AG04449 (cell line): ENCODE data around the gene NEDD8.

Experiments used
- CTCF ChIA-PET: fragments of 350-600 bp; formaldehyde crosslinking; extraction: SDS; loops from one replicate; lab custom pipeline; 2021; ENCODE audit warnings: antibody characterized with exemption; lab: Yijun Ruan, JAX
- POLR2A ChIA-PET: fragments of 400-600, 350-600 bp; formaldehyde crosslinking; extraction: SDS; loops from one replicate; lab custom pipeline; 2020; ENCODE audit warnings: antibody characterized with exemption, inconsistent platforms; lab: Yijun Ruan, JAX
- DNase-seq: peaks from one replicate; pipeline ENCODE4 v3.0.0-alpha.2; 2010; ENCODE audit warnings: low read depth, low spot score
- H3K4me3 ChIP-seq: 2 replicates; pipeline ENCODE4 v1.5.1; 2011; ENCODE audit warnings: low read depth, mild to moderate bottlenecking, control low read depth, low read length
- TF ChIP-seq, protein P1 (sequence below): IDR thresholded peaks from one replicate; pipeline ENCODE4 v1.5.1; 2011; ENCODE audit warnings: mild to moderate bottlenecking, moderate library complexity, low read length, control low read depth, inconsistent platforms; ENCODE audit not compliant: insufficient read depth; ENCODE audit errors: missing control alignments

The NEDD8 gene

DNA sequence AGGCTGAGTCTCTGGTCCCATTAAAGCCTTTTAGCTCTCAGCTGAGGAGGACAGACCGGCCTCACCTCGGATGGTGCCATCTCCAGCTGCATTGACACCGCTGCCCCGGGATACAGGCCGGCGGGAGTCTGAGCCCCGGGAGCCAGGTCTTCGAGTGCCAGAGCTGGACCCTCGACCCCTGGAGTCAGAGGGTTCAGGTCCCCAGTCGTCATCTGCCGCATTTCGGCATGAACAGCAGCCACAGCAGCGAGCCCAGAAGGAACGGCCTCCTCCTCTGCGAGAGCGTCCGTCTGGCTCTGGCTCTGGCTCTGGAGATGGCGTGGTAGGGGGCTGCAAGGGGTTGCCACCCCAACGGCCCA, 29.8 kb upstream of the NEDD8 start:
- ChIA-PET CTCF (interaction anchor here (7.9 to 16.0 kb wide), 2 partner anchors 8 to 18 kb away, joined by 57 to 155 read pairs; partner anchors contain the start of genes RABGGTA and TINF2), POLR2A (interaction anchor here (0.6 kb wide), 1 partner anchor 653 kb away, joined by 3 read pairs; no protein-coding TSS in a partner anchor)
- TF ChIP-seq, protein P1, sequence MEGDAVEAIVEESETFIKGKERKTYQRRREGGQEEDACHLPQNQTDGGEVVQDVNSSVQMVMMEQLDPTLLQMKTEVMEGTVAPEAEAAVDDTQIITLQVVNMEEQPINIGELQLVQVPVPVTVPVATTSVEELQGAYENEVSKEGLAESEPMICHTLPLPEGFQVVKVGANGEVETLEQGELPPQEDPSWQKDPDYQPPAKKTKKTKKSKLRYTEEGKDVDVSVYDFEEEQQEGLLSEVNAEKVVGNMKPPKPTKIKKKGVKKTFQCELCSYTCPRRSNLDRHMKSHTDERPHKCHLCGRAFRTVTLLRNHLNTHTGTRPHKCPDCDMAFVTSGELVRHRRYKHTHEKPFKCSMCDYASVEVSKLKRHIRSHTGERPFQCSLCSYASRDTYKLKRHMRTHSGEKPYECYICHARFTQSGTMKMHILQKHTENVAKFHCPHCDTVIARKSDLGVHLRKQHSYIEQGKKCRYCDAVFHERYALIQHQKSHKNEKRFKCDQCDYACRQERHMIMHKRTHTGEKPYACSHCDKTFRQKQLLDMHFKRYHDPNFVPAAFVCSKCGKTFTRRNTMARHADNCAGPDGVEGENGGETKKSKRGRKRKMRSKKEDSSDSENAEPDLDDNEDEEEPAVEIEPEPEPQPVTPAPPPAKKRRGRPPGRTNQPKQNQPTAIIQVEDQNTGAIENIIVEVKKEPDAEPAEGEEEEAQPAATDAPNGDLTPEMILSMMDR = no peak
- H3K4me3 ChIP-seq = no peak overlapping the region
- no peak for DNase-seq

DNA sequence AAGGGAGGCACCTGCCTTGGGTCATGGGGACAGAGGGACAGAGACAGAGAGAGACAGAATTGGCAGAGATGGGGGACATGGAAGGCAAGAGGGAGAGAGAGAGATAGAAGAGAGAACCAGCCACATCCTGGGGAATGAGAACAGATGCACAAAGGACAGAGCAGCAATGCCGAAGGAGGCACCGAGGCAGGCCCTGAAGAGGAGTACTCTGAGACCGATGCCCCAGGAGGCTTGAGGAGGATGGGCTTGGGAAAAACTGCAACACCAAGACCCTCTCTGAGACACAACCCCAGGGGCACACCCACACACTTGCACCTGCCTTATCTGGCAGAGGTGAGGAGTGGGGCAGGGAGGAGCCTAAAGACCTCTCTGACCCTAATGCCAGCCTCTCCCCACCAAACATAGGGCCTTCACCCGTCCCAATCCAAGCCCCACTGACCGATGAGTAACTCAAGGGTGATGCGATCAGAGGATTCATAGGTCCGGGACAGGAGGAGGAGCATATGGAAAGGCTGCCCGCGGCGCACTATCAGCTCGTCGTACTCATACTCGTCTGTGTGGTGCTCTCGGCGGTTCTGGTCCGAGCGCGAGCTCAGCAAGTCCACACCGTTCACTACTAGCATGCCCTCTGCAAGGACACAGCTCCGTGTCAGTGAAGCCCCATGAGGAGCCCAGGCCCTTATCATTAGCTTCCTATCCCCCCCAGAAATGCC, 29.2 kb upstream of the NEDD8 start:
- H3K4me3 ChIP-seq = no peak overlapping the region
- TF ChIP-seq, protein P1 = no peak
- POLR2A ChIA-PET = interaction anchor here (0.6 kb wide), 1 partner anchor 653 kb away, joined by 3 read pairs; no protein-coding TSS in a partner anchor
- CTCF ChIA-PET = interaction anchor here (0.7 to 16.0 kb wide), 3 partner anchors 9 to 47 kb away, joined by 3 to 155 read pairs (median 57); partner anchors contain the start of genes RABGGTA and TINF2
- DNase-seq = no peak

DNA sequence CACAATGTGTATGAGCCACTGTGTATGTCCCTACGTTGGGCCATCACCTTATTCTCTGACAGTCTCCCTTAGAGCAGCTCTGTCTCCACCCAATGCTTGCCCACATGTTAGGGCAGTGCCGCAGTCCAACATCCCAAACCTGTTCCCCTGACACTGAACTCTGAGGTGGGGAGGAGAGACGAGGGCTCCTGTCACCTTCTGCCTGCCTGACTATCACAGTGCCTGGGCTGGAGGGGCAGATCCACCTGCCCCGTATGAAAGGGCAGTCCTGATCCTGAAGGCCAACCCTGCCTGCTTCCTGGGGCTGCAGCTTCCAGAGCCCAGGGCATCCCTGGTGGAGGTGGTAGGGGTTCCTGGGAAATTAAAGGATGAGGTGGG, 28.6 kb upstream of the NEDD8 start:
- no peak for DNase-seq
- TF ChIP-seq, protein P1 = no peak
- H3K4me3 ChIP-seq = no peak overlapping the region
- ChIA-PET POLR2A (no interaction called here), CTCF (interaction anchor here (0.7 to 16.0 kb wide), 4 partner anchors 9 to 48 kb away, joined by 3 to 155 read pairs (median 30); partner anchors contain the start of genes RABGGTA and TINF2)

DNA sequence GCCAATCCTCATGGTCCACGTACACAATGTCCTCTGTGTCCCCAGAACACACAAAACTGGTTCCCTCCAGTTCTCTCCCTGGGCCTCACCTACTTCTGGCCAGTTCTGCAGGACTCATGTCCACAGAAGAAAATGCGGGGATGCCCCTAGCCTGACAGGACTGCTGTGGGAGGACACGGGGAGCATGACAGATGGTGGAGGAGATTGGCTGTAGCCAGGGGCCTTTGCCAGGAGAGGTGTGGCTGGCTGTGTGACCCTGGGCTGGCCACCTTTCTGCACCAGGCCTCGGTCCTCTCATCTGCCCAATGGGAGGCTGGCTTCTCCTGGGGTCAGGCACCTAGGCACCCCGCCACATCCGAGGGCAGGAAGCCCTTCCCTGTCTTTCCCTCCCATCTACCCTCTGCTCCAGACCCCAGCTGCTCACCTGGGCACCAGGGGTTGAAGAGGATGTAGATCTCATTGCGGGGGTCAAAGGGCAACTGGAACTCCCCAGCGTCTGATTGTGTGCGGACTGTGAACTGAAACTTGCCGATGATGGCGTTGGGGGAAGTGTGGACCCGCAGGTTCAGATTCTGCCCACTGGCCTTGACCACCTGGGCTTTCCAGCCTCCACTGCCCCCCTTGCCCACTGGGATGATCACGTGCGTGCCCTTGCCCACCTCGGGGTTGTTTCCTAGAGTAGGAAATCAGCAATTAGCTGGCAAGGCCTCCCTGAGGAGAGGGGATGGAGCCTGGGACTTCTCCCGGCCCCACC, 28.0 kb upstream of the NEDD8 start:
- TF ChIP-seq, protein P1 = no peak
- ChIA-PET CTCF (interaction anchor here (0.7 to 16.0 kb wide), 5 partner anchors 9 to 48 kb away, joined by 3 to 155 read pairs (median 7); partner anchors contain the start of genes RABGGTA and TINF2), POLR2A (no interaction called here)
- no peak overlapping the region for H3K4me3 ChIP-seq
- DNase-seq = no peak

DNA sequence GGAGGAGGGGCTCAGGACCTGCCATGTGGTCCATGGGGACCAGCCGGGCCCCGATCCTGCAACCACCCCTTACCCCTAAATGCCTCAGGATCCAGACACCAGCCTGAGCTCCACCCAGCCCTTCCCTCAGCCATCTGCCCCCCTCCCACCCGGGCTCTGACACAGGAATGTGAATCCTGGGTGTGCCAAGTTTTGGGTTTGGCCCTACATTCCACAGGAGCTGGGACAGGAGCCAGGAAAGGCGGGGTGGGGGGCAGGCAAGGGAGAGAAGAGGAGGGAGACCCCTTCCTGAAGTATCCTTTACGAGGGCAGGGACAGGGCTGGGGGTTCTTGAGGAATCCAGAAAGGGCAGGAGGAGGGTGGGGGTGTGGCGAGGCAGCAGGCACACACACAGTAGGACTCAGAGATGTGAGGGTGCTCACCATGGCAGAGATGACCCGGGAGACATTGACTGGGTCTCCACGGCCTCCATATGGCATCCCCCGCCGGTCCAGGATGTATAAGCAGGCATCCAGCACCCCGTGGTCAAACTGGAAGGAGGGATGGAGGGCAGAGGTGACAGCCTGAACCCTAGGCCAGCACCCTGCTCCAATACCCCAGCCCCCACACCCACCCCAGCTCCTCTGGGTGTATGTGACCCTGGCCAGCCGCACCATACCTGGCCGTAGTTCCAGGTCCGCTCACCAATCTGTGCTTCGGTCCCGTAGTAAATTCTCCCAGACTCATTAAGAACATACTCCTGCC, 27.3 kb upstream of the NEDD8 start:
- POLR2A ChIA-PET = interaction anchor here (1.2 kb wide), 1 partner anchor 17 kb away, joined by 6 read pairs; the partner anchor contains the start of gene TINF2
- TF ChIP-seq, protein P1 = no peak
- no peak overlapping the region for H3K4me3 ChIP-seq

More for the DNA sequence above, 27.3 kb upstream of the NEDD8 start:
- CTCF ChIA-PET = interaction anchor here (0.9 to 16.0 kb wide), 6 partner anchors 8 to 49 kb away, joined by 3 to 155 read pairs (median 6); partner anchors contain the start of genes CIDEB, MDP1, RABGGTA and TINF2
- DNase-seq = no peak
